A549 treated with Mapracorat at 1 μM for 4 hours (cell line): Measurements from ENCODE around the gene TGFBR2. TPM values are rescaled to one million over a fixed set of nuclear protein-coding genes. Genes with fewer than 3 reads are reported as not detected.

Source experiments
- total RNA-seq: library from RNA; stranded (reverse); fragments of 200-300 nt; extraction: Qiagen RNA extraction; gene quantifications from 5 replicates; pipeline ENCODE4 v1.2.3, GENCODE V29; 2022

Gene TGFBR2
- 53.4 to 63.8 TPM (median 58.0 TPM) in 5 replicates for total RNA-seq

GRCh38 chr3:30606301-30607031 is at the start of gene TGFBR2:
TGFBR2 (plus strand) TSS chr3:30606601; CDS start chr3:30606884, 283 bp downstream.

